ENCODE data around the gene HAVCR1. TPM values are rescaled to one million over a fixed set of nuclear protein-coding genes. Genes with fewer than 3 reads are reported as not detected.

The HAVCR1 gene
- total RNA-seq, 1 donor from 2014 or later, result not detected

GRCh38 chr5:156991714-156992113 lies 67.2 kb downstream of the HAVCR1 start:
- no peak for DNase-seq

GRCh38 chr5:156984064-156984463 lies 74.9 kb downstream of the HAVCR1 start:
- DNase-seq, result no peak

GRCh38 chr5:156981481-156981880 lies 77.4 kb downstream of the HAVCR1 start:
- no peak for DNase-seq

Other genes starting within 250 kb of the HAVCR1 start
- 0.10 TPM for gene PPP1R2B, start 208.8 kb downstream of the HAVCR1 start, total RNA-seq
- not detected for gene TIMD4, start 95.9 kb downstream of the HAVCR1 start, total RNA-seq
- 2.8 TPM for gene HAVCR2, start 49.9 kb upstream of the HAVCR1 start, total RNA-seq
- gene MED7, start 83.7 kb upstream of the HAVCR1 start, total RNA-seq, result 17.2 TPM
- gene GARIN3, start 107.1 kb upstream of the HAVCR1 start, total RNA-seq, result not detected
- 4.4 TPM for gene ITK, start 121.7 kb upstream of the HAVCR1 start, total RNA-seq
- gene CYFIP2, start 207.0 kb upstream of the HAVCR1 start, total RNA-seq, result 5.4 TPM

Data from tongue (tissue), 2 donors.